ENCODE data around the gene NDUFS2.
A peak's percentile ranks its signal among the peaks of the same experiment; 100 is the strongest.

NDUFS2 gene

GRCh38 chr1:161179698-161180097 lies 22.5 kb upstream of the NDUFS2 start:
- TF ChIP-seq, protein P1, sequence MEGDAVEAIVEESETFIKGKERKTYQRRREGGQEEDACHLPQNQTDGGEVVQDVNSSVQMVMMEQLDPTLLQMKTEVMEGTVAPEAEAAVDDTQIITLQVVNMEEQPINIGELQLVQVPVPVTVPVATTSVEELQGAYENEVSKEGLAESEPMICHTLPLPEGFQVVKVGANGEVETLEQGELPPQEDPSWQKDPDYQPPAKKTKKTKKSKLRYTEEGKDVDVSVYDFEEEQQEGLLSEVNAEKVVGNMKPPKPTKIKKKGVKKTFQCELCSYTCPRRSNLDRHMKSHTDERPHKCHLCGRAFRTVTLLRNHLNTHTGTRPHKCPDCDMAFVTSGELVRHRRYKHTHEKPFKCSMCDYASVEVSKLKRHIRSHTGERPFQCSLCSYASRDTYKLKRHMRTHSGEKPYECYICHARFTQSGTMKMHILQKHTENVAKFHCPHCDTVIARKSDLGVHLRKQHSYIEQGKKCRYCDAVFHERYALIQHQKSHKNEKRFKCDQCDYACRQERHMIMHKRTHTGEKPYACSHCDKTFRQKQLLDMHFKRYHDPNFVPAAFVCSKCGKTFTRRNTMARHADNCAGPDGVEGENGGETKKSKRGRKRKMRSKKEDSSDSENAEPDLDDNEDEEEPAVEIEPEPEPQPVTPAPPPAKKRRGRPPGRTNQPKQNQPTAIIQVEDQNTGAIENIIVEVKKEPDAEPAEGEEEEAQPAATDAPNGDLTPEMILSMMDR (conservative IDR thresholded peaks at IDR 0.05), result no peak
- TF ChIP-seq ZFX (IDR thresholded peaks at IDR 0.05), result no peak
- H3K27ac ChIP-seq, result no peak overlapping the region; the same call in 1 of the 2 replicates

GRCh38 chr1:161180639-161181038 lies 21.5 kb upstream of the NDUFS2 start:
- TF ChIP-seq, protein P1 (conservative IDR thresholded peaks at IDR 0.05), result peak; percentile 36
- TF ChIP-seq ZFX (IDR thresholded peaks at IDR 0.05), result no peak

DNA sequence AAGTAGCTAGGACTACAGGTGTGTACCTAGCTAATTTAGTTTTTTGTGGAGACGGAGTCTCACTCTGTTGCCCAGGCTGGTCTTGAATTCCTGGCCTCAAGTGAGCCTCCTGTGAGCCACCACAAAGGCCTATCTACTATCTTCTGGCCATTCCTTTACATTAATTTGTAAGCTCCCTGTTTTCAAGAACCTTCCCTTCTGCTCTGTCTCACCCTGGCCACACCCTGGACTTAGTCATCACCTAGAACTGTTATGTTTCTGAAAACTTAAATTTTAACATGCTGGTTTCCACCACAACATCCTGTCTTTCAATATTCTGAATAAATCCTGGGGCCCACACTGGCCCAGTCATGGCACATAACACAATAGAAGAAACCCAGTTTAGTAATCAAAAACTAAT lies 20.0 kb upstream of the NDUFS2 start:
- TF ChIP-seq ZFX (IDR thresholded peaks at IDR 0.05), result no peak
- TF ChIP-seq, protein P1 (conservative IDR thresholded peaks at IDR 0.05), result no peak
- no peak overlapping the region for H3K27ac ChIP-seq

More at GRCh38 chr1:161180639-161181038, 21.5 kb upstream of the NDUFS2 start:
- H3K27ac ChIP-seq, result no peak overlapping the region

DNA sequence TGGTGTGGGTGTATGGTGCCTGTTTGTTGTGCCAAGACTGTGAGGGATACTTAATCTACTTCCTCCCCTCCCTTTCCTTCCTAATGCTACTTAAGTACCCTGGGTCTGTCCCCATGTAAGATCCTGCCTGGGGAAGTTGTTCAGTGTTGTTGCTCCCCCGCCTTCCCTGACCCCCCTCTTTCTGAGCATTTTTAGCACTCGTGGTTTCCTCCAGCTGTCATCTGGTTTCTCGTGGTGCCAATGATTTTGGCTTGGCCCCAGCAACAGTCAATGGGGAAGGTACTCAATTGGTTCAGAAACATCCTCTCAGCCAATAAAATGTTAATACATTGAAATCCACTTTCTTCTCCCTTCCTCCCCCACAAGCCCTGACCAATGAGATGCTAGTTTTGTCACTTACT lies 16.9 kb upstream of the NDUFS2 start:
- no peak overlapping the region for H3K27ac ChIP-seq
- TF ChIP-seq ZFX (IDR thresholded peaks at IDR 0.05), result no peak
- TF ChIP-seq, protein P1 (conservative IDR thresholded peaks at IDR 0.05), result no peak

GRCh38 chr1:161185732-161186311 lies 16.3 kb upstream of the NDUFS2 start:
- no peak overlapping the region for H3K27ac ChIP-seq
- no peak for TF ChIP-seq ZFX (IDR thresholded peaks at IDR 0.05)
- TF ChIP-seq, protein P1 (conservative IDR thresholded peaks at IDR 0.05), result no peak

DNA sequence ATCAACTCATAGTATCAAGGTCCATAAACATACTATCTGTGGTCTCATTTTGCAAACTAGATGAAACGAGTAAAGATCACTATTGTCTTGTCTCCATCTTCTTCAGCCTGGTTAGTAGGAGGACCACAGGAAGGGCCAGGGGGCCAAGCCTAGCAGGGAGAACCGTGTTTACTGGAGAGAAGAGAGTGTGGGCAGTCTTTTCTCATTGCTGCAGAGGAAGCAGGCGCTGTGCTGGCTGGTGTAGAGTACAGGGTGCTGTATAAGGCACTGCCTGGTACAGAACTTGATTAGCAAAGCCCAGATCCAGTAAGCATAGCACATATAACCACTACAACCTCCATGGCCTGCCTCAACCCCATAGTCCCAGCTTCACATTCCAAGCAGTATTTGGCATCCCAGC lies 14.9 kb upstream of the NDUFS2 start:
- no peak for TF ChIP-seq ZFX (IDR thresholded peaks at IDR 0.05)
- TF ChIP-seq, protein P1 (conservative IDR thresholded peaks at IDR 0.05), result no peak
- no peak overlapping the region for H3K27ac ChIP-seq

DNA sequence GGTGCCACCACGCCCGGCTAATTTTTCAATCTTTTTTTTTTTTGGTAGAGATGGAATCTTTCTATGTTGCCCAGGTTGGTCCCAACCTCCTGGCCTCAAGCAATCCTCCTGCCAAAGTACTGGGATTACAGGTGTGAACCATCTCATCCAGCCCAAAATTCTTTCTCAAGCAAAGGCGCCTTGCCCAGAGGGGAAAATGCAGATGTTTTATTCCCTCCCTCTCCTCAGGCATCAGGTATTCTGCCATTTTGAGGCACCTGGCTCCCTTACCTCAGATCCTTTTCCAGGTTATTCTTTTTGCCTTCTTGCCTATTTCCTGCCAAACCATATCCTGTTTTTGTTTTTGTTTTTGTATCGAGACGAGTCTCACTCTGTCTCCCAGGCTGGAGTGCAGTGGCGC lies 13.8 kb upstream of the NDUFS2 start:
- TF ChIP-seq ZFX (IDR thresholded peaks at IDR 0.05), result no peak
- TF ChIP-seq, protein P1 (conservative IDR thresholded peaks at IDR 0.05), result no peak

More for the DNA sequence above, 13.8 kb upstream of the NDUFS2 start:
- no peak overlapping the region for H3K27ac ChIP-seq
